Amygdala (tissue), 56 donors: ENCODE results near the gene CTNND2.

Experiments
- DNase-seq, 56 donors: peaks; one replicate each; lab custom pipeline; 2025; lab: John Stamatoyannopoulos, UW

CTNND2 gene, protein sequence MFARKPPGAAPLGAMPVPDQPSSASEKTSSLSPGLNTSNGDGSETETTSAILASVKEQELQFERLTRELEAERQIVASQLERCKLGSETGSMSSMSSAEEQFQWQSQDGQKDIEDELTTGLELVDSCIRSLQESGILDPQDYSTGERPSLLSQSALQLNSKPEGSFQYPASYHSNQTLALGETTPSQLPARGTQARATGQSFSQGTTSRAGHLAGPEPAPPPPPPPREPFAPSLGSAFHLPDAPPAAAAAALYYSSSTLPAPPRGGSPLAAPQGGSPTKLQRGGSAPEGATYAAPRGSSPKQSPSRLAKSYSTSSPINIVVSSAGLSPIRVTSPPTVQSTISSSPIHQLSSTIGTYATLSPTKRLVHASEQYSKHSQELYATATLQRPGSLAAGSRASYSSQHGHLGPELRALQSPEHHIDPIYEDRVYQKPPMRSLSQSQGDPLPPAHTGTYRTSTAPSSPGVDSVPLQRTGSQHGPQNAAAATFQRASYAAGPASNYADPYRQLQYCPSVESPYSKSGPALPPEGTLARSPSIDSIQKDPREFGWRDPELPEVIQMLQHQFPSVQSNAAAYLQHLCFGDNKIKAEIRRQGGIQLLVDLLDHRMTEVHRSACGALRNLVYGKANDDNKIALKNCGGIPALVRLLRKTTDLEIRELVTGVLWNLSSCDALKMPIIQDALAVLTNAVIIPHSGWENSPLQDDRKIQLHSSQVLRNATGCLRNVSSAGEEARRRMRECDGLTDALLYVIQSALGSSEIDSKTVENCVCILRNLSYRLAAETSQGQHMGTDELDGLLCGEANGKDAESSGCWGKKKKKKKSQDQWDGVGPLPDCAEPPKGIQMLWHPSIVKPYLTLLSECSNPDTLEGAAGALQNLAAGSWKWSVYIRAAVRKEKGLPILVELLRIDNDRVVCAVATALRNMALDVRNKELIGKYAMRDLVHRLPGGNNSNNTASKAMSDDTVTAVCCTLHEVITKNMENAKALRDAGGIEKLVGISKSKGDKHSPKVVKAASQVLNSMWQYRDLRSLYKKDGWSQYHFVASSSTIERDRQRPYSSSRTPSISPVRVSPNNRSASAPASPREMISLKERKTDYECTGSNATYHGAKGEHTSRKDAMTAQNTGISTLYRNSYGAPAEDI (N-terminal part only)

GRCh38 chr5:11904265-11904906 lies at the start of gene CTNND2:
TSS of gene CTNND2 (minus strand) at chr5:11904446. CDS start at chr5:11903853, 593 bp downstream.
- peak in 53 of 56 donors; percentile 12 to 83 (median 59) for DNase-seq

DNA sequence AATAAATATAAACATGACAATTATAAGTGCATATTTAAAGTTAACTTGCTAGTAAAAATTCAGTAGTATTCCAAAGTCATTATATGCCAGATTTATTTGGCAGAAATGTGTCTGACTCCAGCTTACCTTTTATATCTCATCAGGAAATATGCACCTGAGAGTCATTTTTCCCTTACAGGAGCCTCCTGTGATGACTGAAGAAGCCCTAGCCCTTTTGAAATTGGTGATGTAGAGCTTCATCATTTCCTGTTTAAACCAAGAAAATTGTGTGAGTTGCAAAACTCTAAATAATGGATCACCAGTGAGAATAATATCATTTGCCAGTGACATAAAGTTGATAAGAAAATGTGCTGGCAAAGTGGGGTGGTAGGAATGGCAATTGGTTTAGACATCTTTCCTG lies 42.1 kb upstream of the CTNND2 start:
- DNase-seq: no peak

- DNase-seq: no peak
Measured at GRCh38 chr5:11941566-11941965, 37.3 kb upstream of the CTNND2 start.

GRCh38 chr5:11931638-11932037 lies 27.4 kb upstream of the CTNND2 start:
- DNase-seq: no peak

DNA sequence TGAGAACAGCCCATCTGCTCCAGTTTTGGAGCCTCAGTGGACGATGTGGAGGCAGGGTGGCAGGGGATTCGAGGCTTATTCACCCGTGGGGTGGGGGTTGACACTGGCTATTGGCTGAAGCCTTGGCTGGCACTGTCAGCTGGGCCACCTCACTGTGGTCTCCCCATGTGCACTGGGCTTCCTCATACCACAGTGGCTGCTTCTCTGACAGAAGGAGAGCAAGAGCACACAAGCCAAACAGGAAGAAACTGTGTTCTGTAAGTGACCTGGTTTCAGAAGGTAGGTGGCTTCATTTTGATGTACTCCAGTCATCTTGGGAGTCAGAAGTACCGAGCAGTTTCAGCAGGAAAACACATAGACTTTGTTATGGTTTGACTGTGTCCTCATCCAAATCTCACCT lies 24.7 kb upstream of the CTNND2 start:
- no peak for DNase-seq

DNA sequence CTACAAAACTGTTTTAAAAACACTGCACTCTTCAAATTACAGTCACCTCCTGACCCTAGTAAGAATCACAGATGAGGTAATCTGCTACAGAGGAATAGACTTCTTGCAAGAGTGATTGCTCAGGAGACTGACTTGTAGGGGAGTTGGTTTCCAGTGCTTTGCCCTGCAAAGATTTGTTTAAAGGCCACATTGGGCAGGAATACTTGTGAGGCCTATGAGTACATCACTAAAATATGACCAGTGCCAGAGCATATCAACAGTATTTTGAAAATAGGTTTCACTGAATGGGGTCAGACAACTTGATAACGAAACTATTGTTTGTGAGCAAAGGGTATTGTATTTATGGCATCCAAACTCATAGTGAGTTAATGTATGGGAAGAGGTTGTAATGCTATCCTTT lies 21.5 kb upstream of the CTNND2 start:
- no peak for DNase-seq

DNA sequence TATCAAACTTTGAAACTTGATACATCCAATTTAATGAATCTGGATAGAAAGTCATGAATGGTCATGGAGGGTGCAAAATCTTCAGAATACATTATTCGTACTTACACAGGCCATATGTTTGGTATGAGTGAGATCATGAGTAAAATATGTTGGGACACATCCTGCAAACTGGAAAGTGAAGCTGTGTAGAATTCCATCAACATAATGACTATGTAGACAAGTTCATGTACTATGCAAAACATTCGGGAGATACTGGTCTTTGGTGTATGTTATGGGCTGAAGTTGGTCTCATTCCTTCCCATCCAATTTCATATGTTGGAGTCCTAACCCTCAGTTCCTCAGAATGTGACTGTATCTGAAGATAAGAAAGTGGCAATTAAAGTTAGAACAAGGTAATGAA lies 18.1 kb upstream of the CTNND2 start:
- no peak for DNase-seq

DNA sequence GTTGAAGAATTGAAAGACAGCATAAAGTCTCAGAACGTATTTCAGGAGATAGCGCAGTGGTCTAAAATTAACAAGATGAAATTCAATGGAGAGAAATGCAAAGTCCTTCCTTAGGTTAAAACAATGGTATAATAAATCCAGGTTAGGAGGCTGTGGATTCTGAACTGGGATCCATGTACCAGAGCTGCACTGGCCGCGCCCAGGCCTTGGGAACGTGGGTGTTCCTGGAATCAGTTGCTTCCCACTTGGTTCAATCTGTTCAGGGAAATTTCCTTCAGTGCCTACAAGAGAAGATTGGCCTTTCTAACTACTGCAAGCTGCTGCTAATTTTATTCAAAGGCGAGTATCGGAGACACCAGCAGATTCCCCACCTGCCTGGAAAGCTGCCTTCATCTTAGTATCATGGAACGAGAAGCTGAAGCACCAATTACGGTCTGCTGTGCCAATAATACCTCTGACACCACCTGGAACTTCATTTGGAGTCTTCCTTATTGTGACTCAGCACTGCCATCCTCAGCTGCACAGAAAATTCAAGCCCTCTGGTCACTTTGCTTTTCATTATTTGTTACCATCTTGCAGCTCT lies 14.3 kb upstream of the CTNND2 start:
- DNase-seq: peak in 4 of 56 donors; percentile 2 to 24 (median 5)

GRCh38 chr5:11909471-11909870 lies 5.2 kb upstream of the CTNND2 start:
- no peak for DNase-seq

DNA sequence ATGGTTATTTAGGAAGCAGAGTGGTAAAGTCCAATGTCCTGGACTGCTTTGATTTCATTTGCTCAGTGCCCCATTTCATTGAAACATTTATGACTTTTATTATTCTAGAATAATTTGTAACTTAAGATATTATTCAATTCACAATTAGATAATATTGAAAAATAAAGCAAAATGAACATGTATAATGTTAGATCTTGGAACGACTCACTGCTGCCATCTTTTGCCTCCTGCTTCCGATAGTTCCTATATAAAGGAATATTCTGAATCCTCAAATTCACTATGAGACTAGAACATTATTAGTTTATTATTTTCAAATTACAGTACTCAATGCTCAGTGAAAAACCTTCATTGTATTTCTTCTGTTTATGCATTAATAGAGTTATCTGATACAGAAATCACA lies 2.3 kb upstream of the CTNND2 start:
- no peak for DNase-seq

- DNase-seq: no peak
Measured at GRCh38 chr5:11905206-11905605, 960 bp upstream of the CTNND2 start.

- DNase-seq: peak in 25 of 56 donors; percentile 12 to 75 (median 63)
Measured at GRCh38 chr5:11903614-11904264, 507 bp downstream of the CTNND2 start.

DNA sequence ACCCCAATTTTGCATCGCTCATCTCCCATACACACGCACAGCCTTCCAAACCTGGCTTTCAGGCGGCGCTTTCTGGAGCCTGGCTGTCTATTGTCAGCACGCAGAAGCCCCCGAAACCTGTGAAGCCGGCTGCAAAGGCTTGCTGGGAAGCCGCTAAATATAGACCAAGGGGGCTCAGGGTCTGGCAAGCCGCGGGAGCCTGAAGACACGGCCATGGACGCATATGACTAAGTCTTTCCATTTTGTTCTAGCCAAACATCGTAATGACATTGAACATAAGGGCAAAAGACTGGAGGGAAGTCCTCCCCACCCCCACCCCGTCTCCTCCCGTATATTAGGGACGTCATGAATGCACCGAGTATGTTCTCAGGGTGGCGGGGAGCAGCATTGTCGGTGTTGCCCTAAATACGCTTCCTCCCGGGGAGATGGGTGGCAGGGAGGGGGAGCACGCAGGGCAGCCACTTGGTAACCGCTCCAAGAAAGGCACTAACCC lies 1.1 kb downstream of the CTNND2 start:
- DNase-seq: peak in 27 of 56 donors; percentile 16 to 75 (median 46)

DNA sequence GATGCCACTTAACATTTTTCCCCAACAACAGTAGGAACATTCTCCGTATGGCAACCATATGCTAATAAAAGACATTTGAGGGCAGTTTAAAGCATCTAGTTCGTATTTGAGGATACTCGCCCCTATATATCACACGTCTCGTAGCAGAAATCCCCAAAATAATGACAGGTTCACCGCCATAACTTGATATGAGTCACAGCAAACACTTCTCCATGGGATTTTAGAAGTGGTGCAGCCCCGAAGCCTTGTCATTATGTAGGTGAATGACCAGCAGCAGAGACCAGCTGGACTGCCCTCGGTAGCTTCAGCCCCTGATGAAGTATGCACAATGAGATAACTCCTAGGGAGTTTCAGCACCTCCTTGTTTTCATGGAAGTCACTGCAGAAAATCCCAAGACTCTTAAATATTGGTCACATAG lies 2.0 kb downstream of the CTNND2 start:
- no peak for DNase-seq

GRCh38 chr5:11898787-11899186 lies 5.5 kb downstream of the CTNND2 start:
- no peak for DNase-seq

- DNase-seq: no peak
Measured at GRCh38 chr5:11897781-11898180, 6.5 kb downstream of the CTNND2 start.

GRCh38 chr5:11894992-11895391 lies 9.3 kb downstream of the CTNND2 start:
- DNase-seq: no peak

GRCh38 chr5:11892832-11893231 lies 11.4 kb downstream of the CTNND2 start:
- DNase-seq: no peak

DNA sequence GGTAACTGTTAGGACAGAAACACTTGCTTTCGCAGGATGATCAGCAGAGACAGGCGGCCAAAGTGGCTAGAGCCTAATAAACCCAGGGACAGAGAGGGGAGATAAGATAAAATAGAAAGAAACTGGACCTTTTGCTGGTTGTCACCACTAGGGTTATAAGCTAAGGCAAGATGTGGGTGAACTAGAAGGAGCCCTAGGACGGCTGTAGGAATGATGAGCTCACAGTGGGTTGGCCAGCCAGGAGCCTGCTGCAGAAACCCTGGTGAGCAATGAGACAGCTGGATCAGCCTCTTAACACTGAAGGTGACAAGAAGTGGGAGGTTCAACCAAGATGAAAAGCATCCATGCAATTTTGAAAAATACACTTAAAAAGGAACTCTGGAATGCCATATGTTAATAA lies 13.5 kb downstream of the CTNND2 start:
- no peak for DNase-seq
